ENCODE measurements around the gene SMIM35.

The SMIM35 gene

DNA sequence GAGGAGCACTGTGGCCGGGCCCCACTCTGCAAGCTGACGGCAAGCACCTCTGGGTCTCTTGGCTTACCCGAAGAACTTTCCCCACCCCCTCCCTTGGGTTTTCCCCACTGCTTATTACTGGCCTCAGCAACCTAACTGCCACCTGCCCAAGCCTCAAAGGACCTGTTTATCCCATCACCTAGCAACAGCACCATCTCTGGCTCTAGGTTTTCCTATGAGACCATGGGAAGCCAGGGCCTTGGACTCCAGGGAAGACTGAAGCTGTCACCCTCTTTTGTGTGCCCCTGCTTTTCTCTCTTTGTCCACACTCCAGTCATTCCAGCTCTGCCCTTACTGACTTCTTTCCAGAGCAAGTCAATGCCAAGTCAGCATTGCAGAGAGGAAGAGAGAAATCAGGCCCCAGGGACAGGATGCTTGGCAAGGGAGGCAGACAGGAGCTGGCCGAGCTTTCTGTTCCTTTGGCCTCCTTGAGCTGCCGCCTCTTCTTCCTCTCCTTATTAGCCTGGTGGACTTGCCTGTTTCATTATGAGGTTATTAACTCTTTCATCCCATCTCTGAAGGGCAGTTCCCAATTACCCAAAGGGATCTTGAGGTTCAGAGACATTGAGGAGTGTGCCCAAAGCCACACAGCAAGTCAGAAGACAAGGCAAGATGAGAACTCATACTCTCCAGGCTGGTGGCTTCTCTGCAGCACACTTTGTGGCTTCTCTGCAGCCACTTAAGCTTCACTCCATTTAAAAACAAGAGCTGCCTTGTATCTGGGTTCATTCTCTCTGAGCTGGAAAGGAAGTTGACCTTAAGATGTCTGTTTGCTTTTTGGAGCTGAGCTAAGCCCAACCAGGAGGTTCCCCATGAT lies at the start of gene SMIM35:
Gene SMIM35, minus strand, starts transcription at position 51 of the 856 bp plus-strand sequence. CDS start 206 bp downstream, outside the sequence.
- no peak for DNase-seq

DNA sequence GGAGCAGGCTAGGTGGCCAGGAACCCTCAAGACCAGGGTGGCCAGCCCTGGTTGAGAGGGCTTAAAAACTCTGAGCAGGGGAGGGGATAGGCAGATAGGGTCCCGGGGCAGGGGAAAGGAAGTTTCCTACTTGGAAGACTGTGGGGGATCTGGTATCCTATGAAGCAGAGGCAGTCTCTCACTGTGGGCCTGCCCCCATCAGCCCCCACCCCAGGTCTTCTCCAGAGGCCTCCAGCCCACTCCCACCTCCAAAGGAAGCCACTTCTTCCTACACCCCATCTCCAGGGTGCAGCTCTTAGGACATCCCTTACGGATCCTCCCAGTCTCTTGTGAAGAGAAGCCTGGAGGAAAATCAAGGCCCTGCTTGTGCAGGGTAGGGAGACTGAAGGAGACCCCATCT lies 49.6 kb upstream of the SMIM35 start:
- DNase-seq = no peak

DNA sequence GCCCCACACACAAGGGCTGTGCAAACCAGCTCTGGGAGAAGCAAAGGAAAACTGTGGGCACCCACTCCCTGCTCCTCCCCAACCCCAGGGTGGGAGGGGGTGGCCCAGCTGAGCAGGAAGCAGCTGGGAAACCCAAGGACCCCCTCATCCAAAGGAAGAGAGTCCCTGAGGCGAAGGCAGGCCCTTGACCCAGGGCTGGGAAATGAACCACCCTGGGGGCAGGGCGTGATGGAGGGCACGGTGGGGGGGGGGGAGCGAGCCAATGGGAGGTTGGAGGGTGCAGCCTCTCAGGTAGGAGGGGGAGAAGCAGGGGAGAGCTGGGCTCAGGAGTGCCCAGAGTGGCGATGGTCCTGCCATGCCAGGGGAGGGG lies 49.0 kb upstream of the SMIM35 start:
- no peak for DNase-seq

DNA sequence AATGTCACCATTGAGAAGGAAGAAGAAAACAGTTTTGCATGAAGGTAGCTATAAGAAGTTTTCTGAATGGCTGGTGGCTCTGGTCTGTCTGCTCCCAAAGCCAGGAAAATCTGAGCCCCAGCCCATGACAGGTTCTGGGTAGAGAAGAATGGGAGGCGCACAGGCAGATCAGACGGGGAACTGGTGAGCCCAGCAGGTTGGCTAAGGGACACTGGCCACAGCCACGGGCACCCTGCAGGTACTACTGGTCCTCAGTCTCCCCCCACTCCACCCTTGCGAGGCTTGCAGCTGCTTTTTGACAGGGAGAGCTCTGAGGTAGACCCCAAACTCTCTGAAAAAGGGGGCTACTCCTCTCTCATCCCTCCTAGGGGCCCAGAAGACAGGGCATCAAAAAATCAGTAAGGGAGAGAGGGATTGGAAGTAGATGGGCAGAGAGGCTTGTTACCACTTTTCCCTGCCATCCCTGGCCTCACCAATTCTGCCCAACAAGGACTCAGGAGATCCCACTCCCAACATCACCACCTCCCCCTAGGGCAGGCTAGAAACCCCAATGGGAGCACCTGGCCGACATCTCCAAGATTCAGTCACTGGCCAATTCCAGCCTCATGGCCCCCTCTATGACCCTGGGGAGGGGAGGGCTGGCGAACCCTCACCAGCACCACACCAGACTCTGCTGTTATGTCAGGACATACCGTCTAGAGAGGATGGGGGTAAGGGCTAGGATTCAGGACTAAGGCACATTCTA lies 48.5 kb upstream of the SMIM35 start:
- no peak for DNase-seq

DNA sequence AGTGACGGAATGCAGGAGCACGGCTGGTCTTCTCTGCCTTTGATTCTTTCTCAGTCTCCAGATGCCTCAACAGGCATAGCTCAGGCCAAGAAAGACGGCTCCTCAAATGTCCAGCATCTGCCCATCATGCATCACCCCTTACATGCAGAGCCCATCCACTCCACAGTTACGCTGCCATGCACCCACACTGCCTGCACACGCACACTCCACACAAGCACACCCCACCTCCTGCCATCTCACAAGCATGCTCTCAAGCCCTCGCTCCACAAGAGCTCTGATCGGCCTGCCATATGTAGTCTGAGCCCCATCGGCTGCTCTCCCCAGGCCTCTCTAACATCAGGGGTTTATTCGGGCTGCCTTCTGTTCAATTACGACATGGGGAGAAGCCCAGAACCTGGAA lies 47.1 kb upstream of the SMIM35 start:
- DNase-seq = no peak

DNA sequence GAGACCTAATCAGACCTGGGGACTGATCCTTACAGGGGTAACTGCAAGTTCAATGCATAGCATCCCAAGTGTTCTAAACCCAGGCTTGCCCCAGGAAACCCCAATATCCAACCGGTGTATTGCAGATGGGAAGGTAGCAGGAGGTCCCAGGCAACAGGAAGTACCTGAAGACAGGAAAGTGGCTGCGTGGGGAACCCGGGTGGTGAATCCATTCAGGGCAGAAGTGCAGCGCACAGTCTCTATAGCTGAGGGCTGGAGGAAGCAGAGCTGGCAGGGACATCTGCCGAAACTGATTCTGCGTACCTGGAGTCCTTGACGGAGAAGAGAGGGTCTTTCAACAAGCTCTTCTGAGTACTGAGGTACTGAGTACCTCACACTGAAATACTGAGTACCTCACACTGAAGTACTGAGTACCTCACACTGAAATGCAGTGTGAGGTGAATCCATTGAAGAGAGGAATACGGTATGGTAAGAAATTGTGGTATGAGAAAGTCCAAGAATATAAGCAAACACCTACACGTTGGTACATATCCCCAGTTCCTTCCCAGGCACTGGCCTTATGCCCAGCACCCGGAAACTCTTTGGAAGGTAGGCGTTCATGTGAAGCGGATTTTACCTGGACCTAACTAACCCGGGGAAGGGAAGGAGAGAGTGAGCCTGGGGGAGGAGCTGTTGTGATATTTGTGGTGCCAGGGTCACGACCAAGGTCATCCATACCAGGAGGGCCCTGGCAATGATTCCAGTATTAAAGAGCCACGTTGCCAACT lies 45.8 kb upstream of the SMIM35 start:
- DNase-seq = no peak

DNA sequence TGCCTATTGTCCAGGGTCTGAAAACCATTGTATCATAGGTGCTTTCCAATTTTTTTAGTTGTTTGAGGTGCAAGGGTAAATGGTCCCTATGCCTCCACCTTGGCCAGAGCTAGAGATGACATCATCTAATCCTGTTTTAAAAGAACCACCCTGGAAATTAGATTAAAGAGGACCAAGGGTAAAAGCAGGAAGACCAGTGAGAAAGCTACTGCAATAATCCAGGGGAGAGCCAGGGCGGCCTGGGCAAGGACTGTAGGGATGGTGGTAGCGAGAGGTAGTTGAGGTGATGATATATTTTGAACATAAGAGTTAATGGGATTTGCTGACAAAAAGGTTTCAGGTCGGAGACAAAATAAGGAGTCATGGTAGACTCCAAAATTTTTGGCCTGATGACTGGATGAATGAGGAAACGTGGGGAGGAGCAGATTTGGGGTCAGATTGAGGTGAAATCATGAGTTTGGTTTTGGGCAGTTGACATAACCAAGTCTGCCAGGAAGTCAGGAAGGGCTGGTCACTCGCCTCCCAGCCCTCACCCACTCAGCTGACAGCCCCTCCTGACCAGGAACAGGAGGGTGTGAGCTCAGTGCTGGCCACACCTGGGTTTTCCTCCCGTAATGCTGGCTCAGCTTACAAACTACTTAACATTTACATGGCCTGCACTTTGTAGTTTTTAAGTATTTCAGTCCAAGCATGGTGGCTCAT lies 42.9 kb upstream of the SMIM35 start:
- no peak for DNase-seq

DNA sequence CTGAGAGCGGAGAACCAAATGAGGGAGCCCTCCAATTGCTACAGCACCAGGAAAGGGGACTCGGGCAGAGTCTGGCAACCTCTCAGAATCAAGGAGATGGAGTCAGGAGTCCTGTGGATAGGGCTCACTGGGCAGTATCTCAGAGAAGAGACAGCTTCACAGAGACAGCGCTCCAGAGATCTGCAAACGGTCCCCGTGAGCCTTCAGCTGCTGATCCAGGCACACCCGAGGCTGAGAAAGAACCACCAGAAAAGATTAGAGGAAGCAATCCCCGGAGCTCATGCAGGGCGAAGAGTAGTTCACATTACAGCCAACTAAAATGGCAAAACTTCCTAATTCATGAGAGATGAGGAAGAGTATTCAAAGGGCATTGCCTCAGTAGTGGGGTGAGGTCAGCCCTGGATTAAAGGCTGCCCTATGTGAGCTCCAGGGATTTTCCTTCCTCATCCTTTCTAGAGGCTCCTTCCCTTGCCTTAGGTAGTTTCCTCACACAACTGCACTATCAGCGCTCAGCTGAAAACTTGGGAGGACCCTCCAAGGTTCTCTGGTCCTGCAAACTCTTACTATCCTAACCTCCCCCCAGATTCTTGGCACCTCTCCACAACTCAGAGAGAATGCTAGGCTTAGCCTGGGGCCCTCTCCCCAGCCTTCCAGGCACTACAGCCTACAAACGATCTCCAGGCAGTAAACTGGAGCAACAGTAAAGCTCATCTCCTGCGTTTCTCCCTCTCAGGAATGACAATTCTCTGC lies 42.1 kb upstream of the SMIM35 start:
- DNase-seq = no peak

DNA sequence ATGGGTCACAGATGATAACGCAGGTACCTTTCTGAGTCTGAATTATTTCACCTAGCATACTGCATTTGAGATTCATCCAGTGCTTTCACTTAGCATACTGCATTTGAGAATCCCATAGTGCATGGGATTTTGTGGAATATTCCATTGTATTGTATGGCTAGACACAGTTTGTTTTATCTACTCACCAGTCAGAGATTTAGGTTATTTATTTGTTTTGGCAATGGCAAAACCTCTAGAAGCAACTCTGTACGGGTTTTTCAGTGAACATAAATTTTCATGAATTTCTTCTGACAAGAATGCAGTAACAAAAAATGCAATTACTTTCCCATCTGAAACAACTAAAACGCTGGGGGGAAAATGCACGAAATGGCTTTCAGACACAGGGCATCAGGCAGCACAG lies 41.5 kb upstream of the SMIM35 start:
- no peak for DNase-seq

DNA sequence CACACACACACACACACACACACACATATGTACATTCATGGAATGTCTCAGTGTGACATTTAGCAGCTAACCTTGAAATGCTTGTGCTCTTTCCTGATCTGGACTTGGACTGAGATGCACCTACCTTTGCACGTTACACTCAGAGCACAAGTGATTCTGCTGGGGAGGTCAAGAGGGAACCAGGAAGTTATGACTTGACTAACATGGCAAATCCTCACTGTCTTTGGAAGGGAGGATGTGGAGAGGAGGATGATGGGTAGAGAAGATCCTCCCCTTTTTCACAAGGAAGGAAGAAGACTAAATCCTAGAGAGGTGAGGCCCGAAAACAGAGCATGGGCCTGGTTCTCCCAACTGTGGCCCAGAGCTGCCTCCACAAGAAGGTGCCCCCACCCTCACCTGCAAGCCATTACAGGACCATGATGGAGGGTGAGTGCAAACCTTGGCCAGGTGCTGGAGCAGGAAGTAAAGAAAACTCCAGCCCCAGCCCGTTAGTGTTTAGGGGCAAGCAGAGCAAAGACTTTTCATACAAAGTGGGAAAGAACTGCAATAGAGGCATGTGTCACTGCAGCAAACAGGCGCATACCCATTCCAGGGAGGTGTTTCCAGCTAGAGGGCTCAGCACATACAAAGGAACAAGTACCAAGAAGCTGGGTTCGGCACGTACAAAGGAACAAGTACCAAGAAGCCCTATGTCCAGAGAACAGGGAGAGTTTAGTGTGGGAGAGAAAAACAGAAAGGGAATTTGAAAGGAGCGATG lies 39.5 kb upstream of the SMIM35 start:
- DNase-seq = no peak

DNA sequence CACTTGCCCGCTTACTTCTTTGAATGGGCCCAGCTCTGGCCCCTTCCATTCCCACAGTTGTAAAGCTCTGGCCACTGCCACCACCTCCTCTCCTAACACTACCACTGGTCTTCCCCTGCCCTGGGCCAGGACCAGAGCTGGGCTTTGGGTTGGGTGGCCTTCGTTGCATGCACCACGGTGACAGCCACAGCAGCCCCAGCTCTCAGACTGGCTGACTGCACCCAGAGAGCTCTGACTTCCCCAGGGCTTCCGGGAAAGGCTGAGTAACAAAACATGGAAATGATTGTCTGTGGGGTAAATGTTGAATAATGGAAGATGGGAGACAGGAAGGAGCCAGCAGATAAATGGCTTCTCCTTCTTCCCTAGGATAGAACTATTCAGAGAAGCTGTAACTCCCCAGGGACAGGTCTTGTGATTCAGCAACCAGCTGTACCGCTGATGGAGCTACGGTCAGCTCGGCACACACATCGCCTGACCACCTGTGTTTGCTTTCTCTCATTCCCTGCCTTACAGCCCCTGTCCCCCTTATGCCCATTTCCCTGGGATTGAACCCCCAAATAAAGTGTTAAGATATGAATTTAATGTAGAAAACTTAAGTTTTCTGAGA lies 38.3 kb upstream of the SMIM35 start:
- DNase-seq = no peak

DNA sequence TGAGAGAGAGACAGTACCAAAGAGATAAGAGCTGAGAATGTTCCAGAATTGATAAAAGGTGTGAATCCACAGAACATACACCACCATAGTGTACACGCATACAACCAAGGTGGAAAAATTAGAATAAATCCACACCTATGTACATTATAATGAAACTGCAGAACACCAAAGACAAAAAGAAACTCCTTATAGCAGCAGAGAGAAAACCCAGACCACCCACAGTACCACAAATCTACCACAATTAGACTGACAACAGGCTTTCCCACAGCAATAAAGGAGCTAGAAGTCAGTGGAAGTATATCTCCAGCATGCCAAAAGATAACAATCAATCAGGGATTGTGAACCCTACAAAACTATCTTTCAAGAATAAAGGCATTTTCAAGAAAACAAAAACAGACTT lies 34.0 kb upstream of the SMIM35 start:
- no peak for DNase-seq

DNA sequence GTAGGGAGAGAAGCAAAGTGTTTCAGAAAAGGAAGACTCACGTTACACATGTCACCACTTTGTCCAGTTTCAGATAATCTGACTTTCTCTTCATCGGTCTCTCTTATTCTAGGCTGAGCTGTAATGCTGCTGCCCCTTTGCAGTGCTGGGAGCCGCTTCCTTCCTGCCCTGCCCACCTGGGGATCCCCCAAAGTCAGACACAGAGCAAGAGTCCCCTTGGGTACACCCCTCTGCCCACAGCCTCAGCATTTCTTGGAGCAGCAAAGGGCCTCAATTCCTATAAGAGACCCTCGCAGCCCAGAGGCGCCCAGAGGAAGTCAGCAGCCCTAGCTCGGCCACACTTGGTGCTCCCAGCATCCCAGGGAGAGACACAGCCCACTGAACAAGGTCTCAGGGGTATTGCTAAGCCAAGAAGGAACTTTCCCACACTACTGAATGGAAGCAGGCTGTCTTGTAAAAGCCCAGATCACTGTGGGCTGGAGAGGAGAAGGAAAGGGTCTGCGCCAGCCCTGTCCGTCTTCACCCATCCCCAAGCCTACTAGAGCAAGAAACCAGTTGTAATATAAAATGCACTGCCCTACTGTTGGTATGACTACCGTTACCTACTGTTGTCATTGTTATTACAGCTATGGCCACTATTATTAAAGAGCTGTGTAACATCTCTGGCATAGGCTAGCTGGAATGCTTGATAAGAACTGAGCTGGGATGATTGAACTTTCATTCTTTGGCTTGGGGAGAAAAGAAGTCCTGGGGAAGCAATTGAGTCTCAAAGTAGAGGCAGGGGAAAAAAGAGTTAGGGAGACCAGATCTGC lies 31.2 kb upstream of the SMIM35 start:
- no peak for DNase-seq

DNA sequence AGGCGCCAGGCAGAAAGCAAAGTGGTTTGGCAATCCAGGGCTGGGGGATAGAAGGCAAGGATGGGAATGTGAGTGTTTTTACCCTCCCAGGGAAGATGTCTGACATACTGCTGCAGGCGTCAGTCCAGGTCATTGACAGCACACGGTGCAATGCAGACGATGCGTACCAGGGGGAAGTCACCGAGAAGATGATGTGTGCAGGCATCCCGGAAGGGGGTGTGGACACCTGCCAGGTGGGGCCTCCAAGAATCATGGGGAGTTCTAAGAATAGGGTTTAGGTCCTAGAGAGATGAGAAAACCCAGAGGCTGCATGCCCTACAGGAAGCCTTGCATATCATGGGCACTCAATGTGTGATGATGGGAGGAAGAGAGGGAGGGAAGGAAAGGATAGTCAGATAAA lies 28.3 kb upstream of the SMIM35 start:
- no peak for DNase-seq

DNA sequence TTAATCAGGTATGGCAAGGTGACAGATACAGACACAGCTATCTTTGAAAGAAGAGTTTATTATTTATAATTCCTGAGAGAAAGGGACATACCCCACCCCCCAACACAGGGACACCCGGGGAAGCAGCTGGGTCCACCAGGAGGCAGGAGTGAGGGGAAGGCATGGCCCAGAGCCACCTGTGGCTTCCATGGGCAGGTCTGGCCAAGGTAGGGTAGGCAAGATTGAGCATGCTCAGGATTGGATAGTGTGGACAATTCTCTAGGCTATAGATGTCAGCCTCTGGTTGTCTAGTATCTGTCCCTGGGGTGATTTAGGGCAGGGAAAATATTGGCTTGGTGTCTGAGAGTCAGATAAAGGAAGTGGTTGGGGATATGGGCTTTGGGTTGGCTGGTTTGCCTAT lies 27.5 kb upstream of the SMIM35 start:
- no peak for DNase-seq

DNA sequence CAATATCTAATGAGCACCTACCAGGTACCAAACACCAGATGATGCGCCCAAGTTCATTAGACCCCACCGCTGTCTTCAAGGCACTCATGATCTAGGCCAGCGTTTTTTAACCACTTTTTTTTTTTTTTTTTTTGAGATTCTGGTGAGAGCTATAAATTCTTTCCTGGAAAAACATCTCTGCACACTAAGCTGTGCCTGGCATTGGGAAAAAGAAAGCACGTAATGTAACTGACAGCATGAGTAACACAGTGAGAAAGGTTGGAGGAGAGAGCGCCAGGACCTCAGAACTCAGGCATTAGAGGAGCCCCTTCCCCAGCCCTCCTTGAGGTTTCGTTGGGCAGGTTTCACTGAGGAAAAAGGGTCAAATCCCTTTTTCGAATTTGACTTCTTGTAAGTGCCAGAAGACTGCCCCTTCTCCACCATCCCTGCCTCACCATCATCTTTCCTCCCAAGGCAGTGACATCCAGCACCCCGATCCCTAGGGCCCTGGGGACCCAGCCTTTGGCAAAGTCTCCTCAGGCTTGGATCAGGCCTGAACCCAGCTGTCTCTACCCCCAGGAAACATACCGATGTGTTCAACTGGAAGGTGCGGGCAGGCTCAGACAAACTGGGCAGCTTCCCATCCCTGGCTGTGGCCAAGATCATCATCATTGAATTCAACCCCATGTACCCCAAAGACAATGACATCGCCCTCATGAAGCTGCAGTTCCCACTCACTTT lies 26.1 kb upstream of the SMIM35 start:
- no peak for DNase-seq

DNA sequence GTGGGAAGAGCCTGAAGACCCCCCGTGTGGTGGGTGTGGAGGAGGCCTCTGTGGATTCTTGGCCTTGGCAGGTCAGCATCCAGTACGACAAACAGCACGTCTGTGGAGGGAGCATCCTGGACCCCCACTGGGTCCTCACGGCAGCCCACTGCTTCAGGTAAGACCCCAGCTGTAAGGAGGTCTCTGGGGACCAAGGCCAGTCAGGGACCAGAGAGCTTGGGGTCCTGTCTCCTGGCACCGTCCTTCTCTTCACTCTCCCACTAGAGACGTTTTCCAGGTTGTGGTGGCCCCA lies 24.9 kb upstream of the SMIM35 start:
- no peak for DNase-seq

DNA sequence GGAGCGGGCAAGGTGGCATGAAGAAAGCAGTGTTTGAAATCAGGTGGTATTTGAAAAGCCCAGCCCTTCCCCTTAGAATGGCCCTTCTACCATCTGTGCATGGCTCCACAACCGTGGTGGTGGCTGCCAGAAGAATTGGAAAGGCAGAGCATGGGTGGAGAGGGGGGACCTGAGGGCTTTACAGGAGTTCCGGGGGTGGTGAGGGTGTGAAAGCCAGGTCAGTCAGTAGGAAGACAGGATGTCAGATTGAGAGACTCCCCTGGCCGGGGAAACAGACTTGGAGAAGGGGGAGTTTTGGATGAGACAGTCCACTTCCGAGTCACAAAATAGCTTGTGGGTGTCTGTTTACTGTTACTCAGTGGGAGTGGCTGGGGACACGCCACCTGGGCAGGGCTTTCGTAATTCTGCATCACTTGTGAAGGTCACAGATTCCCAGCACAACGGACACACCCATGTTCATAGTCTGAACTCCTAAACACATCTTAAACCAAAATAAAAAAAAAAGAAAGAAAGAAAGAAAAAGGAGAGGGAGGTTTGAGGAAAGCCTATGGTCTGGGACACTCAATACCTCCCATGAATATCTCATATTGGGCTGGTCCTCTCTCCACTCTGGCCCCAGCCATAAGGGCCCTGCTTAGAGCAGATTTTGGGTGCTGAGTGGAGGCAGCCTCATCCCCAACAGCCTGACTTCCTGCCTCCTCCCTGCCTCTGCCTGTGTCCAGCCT lies 24.4 kb upstream of the SMIM35 start:
- no peak for DNase-seq

DNA sequence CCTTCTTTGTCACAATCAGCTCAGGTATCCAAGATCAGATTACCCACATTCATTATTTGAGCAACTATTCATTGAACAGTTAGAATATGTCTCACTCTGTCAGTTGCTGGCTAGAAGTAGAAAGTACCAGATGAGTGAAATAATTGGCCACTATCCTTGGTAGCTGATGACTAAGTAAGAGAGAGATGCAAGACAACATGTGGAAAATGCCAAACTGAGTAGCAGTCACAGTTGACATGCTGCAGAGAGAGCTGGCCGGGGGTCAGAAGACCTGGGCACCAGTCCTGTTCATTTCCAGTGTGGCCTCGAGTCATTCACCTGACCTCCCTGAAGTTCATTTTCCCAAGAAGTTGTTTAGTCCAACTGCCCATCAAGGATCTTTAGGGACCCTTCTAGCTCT lies 22.5 kb upstream of the SMIM35 start:
- DNase-seq = no peak
